ENCODE data around the gene WDR35. TPM values are rescaled to one million over a fixed set of nuclear protein-coding genes. Genes with fewer than 3 reads are reported as not detected.

WDR35 gene
- polyA plus RNA-seq, 1 experiment: 9.1 TPM

GRCh38 chr2:20025065-20025786 lies 35.3 kb upstream of the WDR35 start:
- Histone ChIP-seq H3K27ac (ENCODE audit: low read depth, low read length) (no peak overlapping the region), H3K27me3 (ENCODE audit: control insufficient read depth, insufficient read depth, low read length) (no peaks in the 10 kb centered on the region), H3K9me3 (ENCODE audit: control insufficient read depth, insufficient read depth, low read length) (peaks cover 11% of the 10 kb centered on the region), H3K4me3 (ENCODE audit: low read depth, low read length) (no peak overlapping the region)
- POLR2A ChIA-PET: no interaction called here
- no peak for DNase-seq (ENCODE audit: low read depth, low spot score)
- TF ChIP-seq CTCF (IDR thresholded peaks at IDR 0.05; ENCODE audit: low read depth, low read length): no peak
- CTCF ChIA-PET: interaction anchor here (2.8 kb wide), 1 partner anchor 10 kb away, joined by 23 read pairs; no protein-coding TSS in a partner anchor

DNA sequence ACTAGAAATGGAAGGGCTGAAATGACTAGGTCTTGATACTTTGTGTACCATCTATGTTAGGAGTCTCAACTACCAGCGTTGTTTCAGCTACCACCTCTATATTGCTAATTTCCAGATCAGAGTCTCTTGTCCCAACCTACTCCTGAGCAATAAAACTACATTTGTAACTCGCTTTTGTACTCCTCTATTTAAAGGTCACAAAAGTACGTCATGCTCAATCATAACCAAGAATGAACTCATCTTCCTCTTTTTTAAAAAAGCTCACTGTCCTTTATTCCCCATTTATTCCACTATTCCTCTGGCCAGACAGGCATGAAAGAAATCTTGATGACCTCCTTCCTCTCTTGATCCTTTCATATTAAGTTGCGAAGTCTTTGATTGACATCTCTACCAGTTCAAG lies 33.8 kb upstream of the WDR35 start:
- no peak for DNase-seq (ENCODE audit: low read depth, low spot score)
- Histone ChIP-seq H3K9me3 (ENCODE audit: control insufficient read depth, insufficient read depth, low read length) (peaks cover 9% of the 10 kb centered on the region), H3K4me3 (ENCODE audit: low read depth, low read length) (no peak overlapping the region), H3K27me3 (ENCODE audit: control insufficient read depth, insufficient read depth, low read length) (no peaks in the 10 kb centered on the region), H3K27ac (ENCODE audit: low read depth, low read length) (no peak overlapping the region)
- ChIA-PET POLR2A (no interaction called here), CTCF (interaction anchor here (0.7 to 2.8 kb wide), 2 partner anchors 9 to 75 kb away, joined by 3 to 23 read pairs; no protein-coding TSS in a partner anchor)
- TF ChIP-seq CTCF (IDR thresholded peaks at IDR 0.05; ENCODE audit: low read depth, low read length): no peak

DNA sequence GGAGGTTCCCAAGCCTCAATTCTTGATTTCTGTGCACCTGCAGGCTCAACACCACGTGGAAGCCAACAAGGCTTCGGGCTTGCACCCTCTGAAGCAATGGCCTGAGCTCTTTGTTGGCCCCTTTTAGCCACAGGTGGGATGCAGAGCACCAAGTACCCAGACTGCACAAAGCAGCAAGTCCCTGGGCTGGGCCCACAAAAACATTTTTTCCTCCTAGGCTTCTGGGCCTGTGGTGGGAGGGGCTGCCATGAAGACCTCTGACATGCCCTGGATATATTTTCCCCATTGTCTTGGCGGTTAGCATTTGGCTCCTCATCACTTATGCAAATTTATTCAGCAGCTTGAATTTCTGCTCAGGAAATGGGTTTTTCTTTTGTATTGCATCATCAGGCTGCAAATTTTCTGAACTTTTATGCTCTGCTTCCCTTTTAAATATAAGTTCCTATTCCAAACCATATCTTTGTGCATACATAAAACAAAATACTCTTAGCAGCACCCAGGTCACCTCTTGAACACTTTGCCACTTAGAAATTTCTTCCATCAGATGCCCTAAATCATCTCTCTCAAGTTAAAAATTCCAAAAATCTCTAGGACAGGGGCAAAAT lies 31.6 kb upstream of the WDR35 start:
- DNase-seq (ENCODE audit: low read depth, low spot score): no peak
- POLR2A ChIA-PET: no interaction called here
- no peak overlapping the region for H3K27ac ChIP-seq (ENCODE audit: low read depth, low read length)
- TF ChIP-seq CTCF (IDR thresholded peaks at IDR 0.05; ENCODE audit: low read depth, low read length): no peak
- no peaks in the 10 kb centered on the region for H3K27me3 ChIP-seq (ENCODE audit: control insufficient read depth, insufficient read depth, low read length)
- CTCF ChIA-PET: interaction anchor here (0.7 kb wide), 1 partner anchor 21 kb away, joined by 3 read pairs; no protein-coding TSS in a partner anchor
- no peak overlapping the region for H3K4me3 ChIP-seq (ENCODE audit: low read depth, low read length)
- H3K9me3 ChIP-seq (ENCODE audit: control insufficient read depth, insufficient read depth, low read length): peaks cover 9% of the 10 kb centered on the region

DNA sequence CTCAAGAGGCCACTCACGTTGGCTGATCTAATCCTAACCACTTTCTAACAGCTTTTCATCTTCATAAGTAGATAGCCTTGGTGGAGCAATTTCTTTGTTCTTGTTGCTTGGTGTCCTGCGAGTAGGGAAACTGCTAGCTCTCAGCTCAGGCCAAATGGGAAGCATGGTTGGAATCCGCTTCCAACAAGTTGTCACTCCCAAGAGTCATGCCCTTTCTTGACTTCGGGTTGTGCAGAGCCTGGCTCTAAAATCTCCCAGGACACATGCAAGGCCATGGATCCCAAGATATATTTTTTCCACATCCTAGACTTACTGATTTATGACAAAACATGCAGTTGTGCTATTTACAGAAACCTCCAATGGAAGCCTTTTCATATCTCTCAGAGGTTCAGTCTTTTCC lies 29.8 kb upstream of the WDR35 start:
- H3K4me3 ChIP-seq (ENCODE audit: low read depth, low read length): no peak overlapping the region
- H3K27ac ChIP-seq (ENCODE audit: low read depth, low read length): no peak overlapping the region
- H3K27me3 ChIP-seq (ENCODE audit: control insufficient read depth, insufficient read depth, low read length): no peaks in the 10 kb centered on the region
- POLR2A ChIA-PET: no interaction called here
- DNase-seq (ENCODE audit: low read depth, low spot score): no peak
- CTCF ChIA-PET: no interaction called here
- no peak for TF ChIP-seq CTCF (IDR thresholded peaks at IDR 0.05; ENCODE audit: low read depth, low read length)
- peaks cover 9% of the 10 kb centered on the region for H3K9me3 ChIP-seq (ENCODE audit: control insufficient read depth, insufficient read depth, low read length)

DNA sequence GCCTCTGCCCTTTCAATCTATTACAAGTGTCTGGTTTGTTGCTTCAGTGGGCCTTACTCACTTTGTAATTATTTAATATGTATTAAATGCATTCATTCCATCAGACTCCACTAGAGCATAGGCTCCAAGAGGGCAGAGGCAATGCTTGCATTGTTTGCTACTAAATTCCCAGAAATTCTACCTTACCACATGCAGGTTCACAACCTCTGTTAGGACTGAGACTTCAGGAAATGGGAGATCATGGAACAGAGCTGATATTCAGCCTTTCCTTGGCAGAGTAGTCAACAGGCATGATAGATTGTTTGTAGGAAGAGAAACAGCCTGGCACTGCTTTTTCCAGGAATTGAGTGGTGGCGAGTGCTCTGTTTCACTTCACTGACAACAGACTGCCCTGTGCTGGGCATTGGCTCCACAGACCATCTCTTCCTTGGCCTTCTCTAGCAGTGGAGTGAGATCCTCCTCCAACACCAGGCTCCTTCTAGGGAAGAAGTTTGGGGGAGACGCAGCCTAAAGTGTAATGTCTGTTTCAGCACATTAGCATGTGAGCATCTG lies 28.8 kb upstream of the WDR35 start:
- no peak overlapping the region for H3K27ac ChIP-seq (ENCODE audit: low read depth, low read length)
- no peak for DNase-seq (ENCODE audit: low read depth, low spot score)
- TF ChIP-seq CTCF (IDR thresholded peaks at IDR 0.05; ENCODE audit: low read depth, low read length): no peak
- H3K9me3 ChIP-seq (ENCODE audit: control insufficient read depth, insufficient read depth, low read length): peaks cover 9% of the 10 kb centered on the region
- ChIA-PET CTCF (no interaction called here), POLR2A (no interaction called here)
- H3K4me3 ChIP-seq (ENCODE audit: low read depth, low read length): no peak overlapping the region
- no peaks in the 10 kb centered on the region for H3K27me3 ChIP-seq (ENCODE audit: control insufficient read depth, insufficient read depth, low read length)
